HepG2 (cell line): ENCODE measurements around the gene OCSTAMP. TPM values are rescaled to one million over a fixed set of nuclear protein-coding genes. Genes with fewer than 3 reads are reported as not detected.

ENCODE experiments used
- ATF7-NPFF ChIP-seq: sonication (generic); formaldehyde crosslinking; IDR thresholded peaks from 2 replicates; pipeline ENCODE4 v1.8.1; 2023; ENCODE audit warnings: mild to moderate bottlenecking, low read depth, missing genetic modification reagents, moderate library complexity
- DNMT1 ChIP-seq: sonication (generic); formaldehyde crosslinking; IDR thresholded peaks from 2 replicates; pipeline ENCODE4 v1.5.1; 2020; ENCODE audit warnings: mild to moderate bottlenecking, missing genetic modification reagents
- DR1 ChIP-seq: sonication (generic); formaldehyde crosslinking; IDR thresholded peaks from 2 replicates; pipeline ENCODE4 v1.8.0; 2021; ENCODE audit warnings: mild to moderate bottlenecking, missing genetic modification reagents, inconsistent platforms
- GZF1 ChIP-seq: sonication (generic); formaldehyde crosslinking; IDR thresholded peaks from 2 replicates; pipeline ENCODE4 v1.5.1; 2020; ENCODE audit warnings: mild to moderate bottlenecking, missing genetic modification reagents
- HCFC1 ChIP-seq: fragments of 150-350 bp; IDR thresholded peaks from 2 replicates; pipeline ENCODE4 v1.6.1; 2014; ENCODE audit warnings: low read depth, low read length
- JUND ChIP-seq: sonication (generic); formaldehyde crosslinking; IDR thresholded peaks from 2 replicates; pipeline ENCODE4 v1.8.0; 2022; ENCODE audit warnings: mild to moderate bottlenecking, missing genetic modification reagents
- KDM6A ChIP-seq: IDR thresholded peaks from 2 replicates; pipeline ENCODE4 v1.6.1; 2016; ENCODE audit warnings: low read depth
- MXD4 ChIP-seq: IDR thresholded peaks from 2 replicates; pipeline ENCODE4 v1.6.1; 2016; ENCODE audit warnings: mild to moderate bottlenecking, missing biosample characterization, missing genetic modification reagents
- MYC ChIP-seq: sonication (generic); formaldehyde crosslinking; IDR thresholded peaks from 2 replicates; pipeline ENCODE4 v1.9.0; 2021; ENCODE audit warnings: missing genetic modification reagents, borderline replicate concordance
- PBX3 ChIP-seq: sonication (generic); formaldehyde crosslinking; IDR thresholded peaks from 2 replicates; pipeline ENCODE4 v1.8.1; 2023; ENCODE audit warnings: missing genetic modification reagents, inconsistent platforms, borderline replicate concordance
- POLR2G ChIP-seq: fragments of 200-400 bp; formaldehyde crosslinking; IDR thresholded peaks from 2 replicates; pipeline ENCODE4 v1.6.1; 2018; ENCODE audit warnings: mild to moderate bottlenecking, low read depth, low read length, moderate library complexity
- RBAK ChIP-seq: sonication (generic); formaldehyde crosslinking; IDR thresholded peaks from 2 replicates; pipeline ENCODE4 v1.5.1; 2020; ENCODE audit warnings: mild to moderate bottlenecking, missing genetic modification reagents
- RFX5 ChIP-seq: IDR thresholded peaks from 2 replicates; pipeline ENCODE4 v1.6.1; 2011; ENCODE audit warnings: low read depth, low read length, improper control_type of control experiment
- SMARCC2 ChIP-seq: fragments of 450-650 bp; IDR thresholded peaks from 2 replicates; pipeline ENCODE4 v1.6.1; 2017; ENCODE audit warnings: antibody characterized with exemption, mild to moderate bottlenecking
- TBL1XR1 ChIP-seq: fragments of 150-350 bp; IDR thresholded peaks from 2 replicates; pipeline ENCODE4 v1.6.1; 2014; ENCODE audit warnings: borderline replicate concordance, low read length; ENCODE audit not compliant: partially characterized antibody
- TERF1 ChIP-seq: sonication (generic); formaldehyde crosslinking; IDR thresholded peaks from 2 replicates; pipeline ENCODE4 v1.8.0; 2022; ENCODE audit warnings: mild to moderate bottlenecking, missing genetic modification reagents, moderate library complexity
- YEATS4 ChIP-seq: sonication (generic); formaldehyde crosslinking; IDR thresholded peaks from 2 replicates; pipeline ENCODE4 v1.4.0; 2020; ENCODE audit warnings: missing genetic modification reagents, borderline replicate concordance
- ZBTB7A ChIP-seq: sonication (generic); formaldehyde crosslinking; IDR thresholded peaks from 2 replicates; pipeline ENCODE4 v1.8.0; 2022; ENCODE audit warnings: mild to moderate bottlenecking, missing genetic modification reagents
- ZNF3 ChIP-seq: IDR thresholded peaks from 2 replicates; pipeline ENCODE4 v1.7.0; 2017; ENCODE audit warnings: inconsistent platforms
- ZNF383 ChIP-seq: sonication (generic); formaldehyde crosslinking; IDR thresholded peaks from 2 replicates; pipeline ENCODE4 v1.4.0; 2020; ENCODE audit warnings: missing genetic modification reagents, mild to moderate bottlenecking, borderline replicate concordance
- ZNF572 ChIP-seq: sonication (generic); formaldehyde crosslinking; IDR thresholded peaks from 2 replicates; pipeline ENCODE4 v1.5.1; 2020; ENCODE audit warnings: mild to moderate bottlenecking, missing genetic modification reagents
- ZNF598 ChIP-seq: sonication (generic); formaldehyde crosslinking; IDR thresholded peaks from 2 replicates; pipeline ENCODE4 v1.5.1; 2020; ENCODE audit warnings: mild to moderate bottlenecking, missing genetic modification reagents, borderline replicate concordance
- ZNF720 ChIP-seq: sonication (generic); formaldehyde crosslinking; IDR thresholded peaks from 2 replicates; pipeline ENCODE4 v1.4.0; 2020; ENCODE audit warnings: missing genetic modification reagents
- ZNF746 ChIP-seq: sonication (generic); formaldehyde crosslinking; IDR thresholded peaks from 2 replicates; pipeline ENCODE4 v1.8.0; 2022; ENCODE audit warnings: mild to moderate bottlenecking, missing genetic modification reagents
- ZNF749 ChIP-seq: sonication (generic); formaldehyde crosslinking; IDR thresholded peaks from 2 replicates; pipeline ENCODE4 v1.8.0; 2022; ENCODE audit warnings: mild to moderate bottlenecking, missing genetic modification reagents, moderate library complexity, borderline replicate concordance
- ZNF761 ChIP-seq: sonication (generic); formaldehyde crosslinking; conservative IDR thresholded peaks from 2 replicates; pipeline ENCODE4 v1.4.0; 2020; ENCODE audit warnings: mild to moderate bottlenecking, missing genetic modification reagents
- ZSCAN25 ChIP-seq: sonication (generic); formaldehyde crosslinking; IDR thresholded peaks from 2 replicates; pipeline ENCODE4 v1.8.0; 2022; ENCODE audit warnings: mild to moderate bottlenecking, missing genetic modification reagents
- polyA plus RNA-seq, 8 experiments: library from polyadenylated mRNA; depleted of rRNA in 3 of 8; stranded (reverse) in 7 of 8; unstranded in 1 of 8; fragments of >200 nt; fragmentation: Illumina TruSeq in 4 of 8; extraction: Trizol in 4 of 8; gene quantifications; 2 replicates each; pipeline versions ENCODE4 v1.2.1 to v1.2.3, GENCODE V29; 2011 to 2016; ENCODE audit warnings: low read depth in 4 of 8, missing spikeins in 1 of 8, mixed read lengths in 1 of 8; ENCODE audit not compliant: insufficient read depth in 1 of 8
- total RNA-seq, 5 experiments: library from RNA; depleted of rRNA; stranded (reverse); fragments of >200 nt; fragmentation: Illumina TruSeq; extraction: Trizol; gene quantifications; 2 replicates each; pipeline ENCODE4 v1.2.3, GENCODE V29; 2016; ENCODE audit warnings: low read depth in 1 of 5
- TF ChIP-seq, protein P1 (sequence below): sonication (generic); formaldehyde crosslinking; IDR thresholded peaks from 2 replicates; pipeline ENCODE4 v1.4.0; 2020; ENCODE audit warnings: missing genetic modification reagents

Gene OCSTAMP
- total and polyA plus RNA-seq, 2 of the 13 experiments (the other 11 are each of a cell fraction or from before 2014, with no cell fraction given) = not detected

- TF ChIP-seq ZNF749 (CRISPR knock-in tag) (no peak), SMARCC2 (no peak), KDM6A (CRISPR knock-in tag) (no peak), MXD4 (no peak), ZSCAN25 (CRISPR knock-in tag) (peak; percentile 41; the same call in 1 of the 2 replicates), DR1 (CRISPR knock-in tag) (no peak), ZBTB7A (CRISPR knock-in tag) (0 out of 2 replicates have a peak, but pooled peaks have one; percentile 50), ATF7-NPFF (CRISPR knock-in tag) (no peak), RBAK (no peak), ZNF720 (CRISPR knock-in tag) (0 out of 2 replicates have a peak, but pooled peaks have one; percentile 33), ZNF598 (CRISPR knock-in tag) (peak; percentile 20), MYC (CRISPR knock-in tag) (no peak; the same call in 1 of the 2 replicates), RFX5 (peak; percentile 36; the same call in 1 of the 2 replicates), TERF1 (CRISPR knock-in tag) (no peak), YEATS4 (CRISPR knock-in tag) (no peak), PBX3 (no peak), DNMT1 (CRISPR knock-in tag) (no peak), ZNF383 (CRISPR knock-in tag) (no peak), ZNF3 (CRISPR knock-in tag) (no peak), POLR2G (peak; percentile 51; the same call in 1 of the 2 replicates), TBL1XR1 (no peak), ZNF746 (CRISPR knock-in tag) (peak; percentile 74; the same call in 1 of the 2 replicates), GZF1 (CRISPR knock-in tag) (peak; percentile 91; the same call in 1 of the 2 replicates), ZNF572 (CRISPR knock-in tag) (no peak), ZNF761 (CRISPR knock-in tag) (no peak), JUND (CRISPR knock-in tag) (no peak), HCFC1 (no peak; the same call in 1 of the 2 replicates)
- TF ChIP-seq, protein P1, sequence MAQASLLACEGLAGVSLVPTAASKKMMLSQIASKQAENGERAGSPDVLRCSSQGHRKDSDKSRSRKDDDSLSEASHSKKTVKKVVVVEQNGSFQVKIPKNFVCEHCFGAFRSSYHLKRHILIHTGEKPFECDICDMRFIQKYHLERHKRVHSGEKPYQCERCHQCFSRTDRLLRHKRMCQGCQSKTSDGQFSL (CRISPR knock-in tag) = no peak
Measured at GRCh38 chr20:46562373-46563169, 12.1 kb upstream of the OCSTAMP start (continued).
